H1 (cell line): ENCODE data around the gene NEK9. TPM values are rescaled to one million over a fixed set of nuclear protein-coding genes. Genes with fewer than 3 reads are reported as not detected.

Source experiments
- CHD1 ChIP-seq: IDR thresholded peaks from 2 replicates; pipeline ENCODE4 v1.6.1; 2012; ENCODE audit warnings: low read depth, low read length, improper control_type of control experiment
- E2F6 ChIP-seq: IDR thresholded peaks from 2 replicates; pipeline ENCODE4 v1.6.1; 2012; ENCODE audit warnings: inconsistent platforms
- NANOG ChIP-seq: IDR thresholded peaks from 2 replicates; pipeline ENCODE4 v1.6.1; 2011; ENCODE audit warnings: low read length, low read depth, mild to moderate bottlenecking, inconsistent platforms; ENCODE audit not compliant: insufficient read depth, poor library complexity, severe bottlenecking
- POLR2AphosphoS5 ChIP-seq: IDR thresholded peaks from 2 replicates; pipeline ENCODE4 v1.6.1; 2011; ENCODE audit warnings: low read depth, low read length
- POU5F1 ChIP-seq: IDR thresholded peaks from 2 replicates; pipeline ENCODE4 v1.6.1; 2011; ENCODE audit warnings: low read depth, mild to moderate bottlenecking, low read length, moderate library complexity
- RXRA ChIP-seq: IDR thresholded peaks from 2 replicates; pipeline ENCODE4 v1.6.1; 2011; ENCODE audit warnings: low read depth, mild to moderate bottlenecking, low read length, moderate library complexity; ENCODE audit not compliant: insufficient read depth
- SP4 ChIP-seq: IDR thresholded peaks from 2 replicates; pipeline ENCODE4 v1.6.1; 2012; ENCODE audit warnings: low read length, inconsistent platforms
- USF2 ChIP-seq: IDR thresholded peaks from 2 replicates; pipeline ENCODE4 v1.6.1; 2011; ENCODE audit warnings: low read length, improper control_type of control experiment
- YY1 ChIP-seq: IDR thresholded peaks from 2 replicates; pipeline ENCODE4 v1.6.1; 2011; ENCODE audit warnings: low read depth, mild to moderate bottlenecking, low read length
- polyA plus RNA-seq, 7 experiments: library from polyadenylated mRNA; depleted of rRNA in 3 of 7; stranded (reverse) in 5 of 7; unstranded in 2 of 7; fragments of >200 nt in 5 of 7; fragments of 200-250 nt in 2 of 7; gene quantifications; 1 replicate in 5 of 7; 2 replicates in 1 of 7; 4 replicates in 1 of 7; pipeline versions ENCODE4 v1.2.1 to v1.2.3, GENCODE V29; 2011 to 2013; ENCODE audit warnings: missing spikeins in 2 of 7, mixed read lengths in 2 of 7
- total RNA-seq: library from RNA; stranded (reverse); fragmentation: NEBNext Ultra II Directional; extraction: Animal tissue kit (Norgen Biotek cat#: 25700); gene quantifications from 2 replicates; pipeline ENCODE4 v1.2.1, GENCODE V29; 2021

NEK9 gene
- total and polyA plus RNA-seq, 2 of the 8 experiments (the other 6 are each of a cell fraction or from before 2014, with no cell fraction given), result 16.0 to 43.6 TPM

GRCh38 chr14:75063491-75064204 is 63.2 kb downstream of the NEK9 start, which contains the start of gene ACYP1 (continued):
- no peak for TF ChIP-seq E2F6
- TF ChIP-seq RXRA, result no peak
- no peak for TF ChIP-seq NANOG
- TF ChIP-seq USF2, result no peak
- TF ChIP-seq CHD1, result no peak
- peak; percentile 86; the same call in 1 of the 2 replicates for TF ChIP-seq SP4
- no peak for TF ChIP-seq YY1
- no peak for TF ChIP-seq POLR2AphosphoS5
- no peak for TF ChIP-seq POU5F1
